Thoracic aorta (tissue), 2 donors: ENCODE measurements around the gene SPTBN4. TPM values are rescaled to one million over a fixed set of nuclear protein-coding genes. Genes with fewer than 3 reads are reported as not detected.

ENCODE experiments used
- ATAC-seq: fragments of 150-250 bp; one replicate; pipeline ENCODE4 v1.8.0; 2017; ENCODE audit warnings: low read depth; ENCODE audit not compliant: insufficient number of reproducible peaks, low FRiP score
- DNase-seq: peaks from one replicate; pipeline ENCODE4 v3.0.0-alpha.2; 2020; ENCODE audit warnings: low spot score
- H3K27ac ChIP-seq, 2 donors: fragments of 200-600 bp; sonication (generic); 1 replicate in 1 of 2; 2 replicates in 1 of 2; pipeline ENCODE4 v1.5.1; 2016; ENCODE audit warnings: mild to moderate bottlenecking in 2 of 2, moderate library complexity in 2 of 2
- H3K27me3 ChIP-seq: fragments of 200-600 bp; sonication (generic); replicated peaks from 2 replicates; pipeline ENCODE4 v1.6.0; 2016; ENCODE audit warnings: mild to moderate bottlenecking; ENCODE audit not compliant: insufficient read depth
- H3K36me3 ChIP-seq: fragments of 200-600 bp; sonication (generic); one replicate; pipeline ENCODE4 v1.5.1; 2016
- H3K4me1 ChIP-seq, 2 donors: fragments of 200-600 bp; sonication (generic); 1 replicate in 1 of 2; 2 replicates in 1 of 2; pipeline versions ENCODE4 v1.5.1 to v1.6.0; 2016; ENCODE audit warnings: low read depth in 2 of 2, mild to moderate bottlenecking in 1 of 2; ENCODE audit not compliant: control insufficient read depth in 1 of 2
- H3K4me3 ChIP-seq: fragments of 200-600 bp; sonication (generic); 2 replicates; pipeline ENCODE4 v1.5.1; 2016; ENCODE audit warnings: mild to moderate bottlenecking
- H3K9me3 ChIP-seq: fragments of 200-600 bp; sonication (generic); 2 replicates; pipeline ENCODE4 v1.5.1; 2016
- total RNA-seq, 2 donors: library from RNA; depleted of rRNA; stranded (reverse); fragments of >200 nt; gene quantifications; one replicate each; pipeline versions ENCODE4 v1.1.0 to v1.2.3, GENCODE V29; 2016
- TF ChIP-seq, protein P1 (sequence below): fragments of 200-600 bp; sonication (generic); IDR thresholded peaks from one replicate; pipeline ENCODE4 v1.5.1; 2019; ENCODE audit warnings: antibody characterized with exemption

The SPTBN4 gene
- total RNA-seq, 2 donors from 2014 or later = 2.0 to 7.0 TPM

GRCh38 chr19:40612831-40613689, 146.3 kb downstream of the SPTBN4 start:
- Histone ChIP-seq H3K4me3 (peak overlapping the region; percentile 57), H3K4me1 (peaks cover 4 to 23% of the 10 kb centered on the region in 2 donors), H3K9me3 (no peaks in the 10 kb centered on the region), H3K27ac (peak overlapping the region in 1 of 2 donors; percentile 26), H3K36me3 (peaks cover 16% of the 10 kb centered on the region), H3K27me3 (no peaks in the 10 kb centered on the region)
- ATAC-seq = no peak
- DNase-seq = no peak
- TF ChIP-seq, protein P1, sequence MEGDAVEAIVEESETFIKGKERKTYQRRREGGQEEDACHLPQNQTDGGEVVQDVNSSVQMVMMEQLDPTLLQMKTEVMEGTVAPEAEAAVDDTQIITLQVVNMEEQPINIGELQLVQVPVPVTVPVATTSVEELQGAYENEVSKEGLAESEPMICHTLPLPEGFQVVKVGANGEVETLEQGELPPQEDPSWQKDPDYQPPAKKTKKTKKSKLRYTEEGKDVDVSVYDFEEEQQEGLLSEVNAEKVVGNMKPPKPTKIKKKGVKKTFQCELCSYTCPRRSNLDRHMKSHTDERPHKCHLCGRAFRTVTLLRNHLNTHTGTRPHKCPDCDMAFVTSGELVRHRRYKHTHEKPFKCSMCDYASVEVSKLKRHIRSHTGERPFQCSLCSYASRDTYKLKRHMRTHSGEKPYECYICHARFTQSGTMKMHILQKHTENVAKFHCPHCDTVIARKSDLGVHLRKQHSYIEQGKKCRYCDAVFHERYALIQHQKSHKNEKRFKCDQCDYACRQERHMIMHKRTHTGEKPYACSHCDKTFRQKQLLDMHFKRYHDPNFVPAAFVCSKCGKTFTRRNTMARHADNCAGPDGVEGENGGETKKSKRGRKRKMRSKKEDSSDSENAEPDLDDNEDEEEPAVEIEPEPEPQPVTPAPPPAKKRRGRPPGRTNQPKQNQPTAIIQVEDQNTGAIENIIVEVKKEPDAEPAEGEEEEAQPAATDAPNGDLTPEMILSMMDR = no peak

- H3K9me3 ChIP-seq = no peaks in the 10 kb centered on the region
- H3K4me1 ChIP-seq = peaks cover 4 to 23% of the 10 kb centered on the region in 2 donors
- no peaks in the 10 kb centered on the region for H3K27me3 ChIP-seq
- TF ChIP-seq, protein P1 = no peak
- no peak for DNase-seq
- H3K27ac ChIP-seq = peak overlapping the region in 1 of 2 donors; percentile 11
- H3K36me3 ChIP-seq = peaks cover 18% of the 10 kb centered on the region
- no peak for ATAC-seq
- H3K4me3 ChIP-seq = peak overlapping the region; percentile 57
Observed at GRCh38 chr19:40613690-40614621, 147.2 kb downstream of the SPTBN4 start.

DNA sequence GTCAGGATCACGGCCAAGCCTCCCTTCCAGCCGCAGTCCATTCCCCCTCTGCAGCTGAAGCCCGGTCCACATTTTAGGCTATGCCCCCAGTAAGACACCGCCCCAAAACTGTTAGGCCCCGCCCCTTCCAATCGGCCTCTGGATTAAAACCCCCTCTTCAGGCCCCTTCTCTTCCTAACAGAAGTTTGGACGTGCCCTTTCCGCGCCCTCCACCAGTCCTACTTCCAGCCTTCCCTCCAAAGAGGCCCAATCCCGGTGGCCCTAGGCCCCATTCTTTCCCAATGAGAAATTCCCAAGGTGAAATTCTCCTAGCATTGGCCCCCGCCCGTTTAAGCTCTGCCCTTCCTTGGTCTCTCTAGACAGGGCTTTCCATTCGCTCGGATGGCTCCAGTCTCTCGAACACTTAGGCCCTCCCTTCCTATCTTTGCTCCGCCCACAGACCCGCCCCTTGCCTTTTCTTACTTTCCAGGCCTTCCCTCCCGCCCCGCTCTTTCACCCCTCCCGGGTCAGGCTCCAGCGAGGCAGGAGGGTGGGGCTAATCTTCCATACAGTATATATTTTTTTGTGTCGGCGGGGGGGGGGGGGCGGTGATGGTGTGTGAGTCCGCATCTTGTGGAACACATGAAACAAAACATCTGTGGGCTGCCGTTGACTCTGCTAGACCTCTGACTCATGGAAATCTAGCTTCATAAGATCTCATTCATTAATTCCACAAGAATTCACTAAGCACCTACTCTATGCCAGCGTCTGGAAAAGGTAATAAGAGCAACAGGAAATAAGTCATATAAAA, 148.0 kb downstream of the SPTBN4 start:
- ATAC-seq = no peak
- DNase-seq = no peak

DNA sequence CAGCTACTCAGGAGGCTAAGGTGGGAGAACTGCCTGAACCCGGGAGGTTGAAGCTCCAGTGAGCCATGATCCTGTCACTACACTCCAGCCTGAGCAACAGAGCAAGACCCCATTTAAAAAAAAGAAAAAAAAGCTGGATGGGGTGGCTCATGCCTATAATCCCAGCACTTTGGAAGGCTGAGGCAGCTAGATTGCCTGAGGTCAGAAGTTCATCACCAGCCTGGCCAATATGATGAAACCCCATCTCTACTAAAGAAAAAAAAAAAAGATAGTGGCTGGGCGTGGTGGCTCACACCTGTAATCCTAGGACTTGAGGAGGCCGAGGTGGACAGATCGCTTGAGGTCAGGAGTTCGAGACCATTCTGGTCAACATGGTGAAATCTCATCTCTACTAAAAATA, 149.4 kb downstream of the SPTBN4 start:
- H3K4me1 ChIP-seq = peaks cover 0 to 5% of the 10 kb centered on the region in 2 donors
- TF ChIP-seq, protein P1 = no peak
- H3K4me3 ChIP-seq = no peak overlapping the region
- H3K9me3 ChIP-seq = no peaks in the 10 kb centered on the region
- no peak overlapping the region for H3K27ac ChIP-seq
- no peak for DNase-seq
- H3K27me3 ChIP-seq = no peaks in the 10 kb centered on the region
- H3K36me3 ChIP-seq = peaks cover 34% of the 10 kb centered on the region
- ATAC-seq = no peak

More for the DNA sequence above, 148.0 kb downstream of the SPTBN4 start:
- H3K9me3 ChIP-seq = no peaks in the 10 kb centered on the region
- peak overlapping the region; percentile 57 for H3K4me3 ChIP-seq
- H3K4me1 ChIP-seq = peaks cover 4 to 18% of the 10 kb centered on the region in 2 donors
- H3K27me3 ChIP-seq = no peaks in the 10 kb centered on the region
- H3K36me3 ChIP-seq = peaks cover 27% of the 10 kb centered on the region
- TF ChIP-seq, protein P1 = no peak
- H3K27ac ChIP-seq = peak overlapping the region in 1 of 2 donors; percentile 34
